ENCODE data around the gene PNPLA7. TPM values are rescaled to one million over a fixed set of nuclear protein-coding genes. Genes with fewer than 3 reads are reported as not detected.
A peak's percentile ranks its signal among the peaks of the same experiment; 100 is the strongest.

Gene PNPLA7
- polyA plus RNA-seq, 6 donors from 2014 or later: 3.0 to 6.5 (median 5.8) TPM

GRCh38 chr9:137437691-137438590 lies 112.3 kb downstream of the PNPLA7 start:
- peaks cover 6 to 11% (median 8%) of the 10 kb centered on the region in 3 donors for H3K27me3 Mint-ChIP-seq
- DNase-seq: no peak
- peaks cover 4 to 6% (median 4%) of the 10 kb centered on the region in 3 donors for H3K4me1 Mint-ChIP-seq
- ATAC-seq (ENCODE audit: low read depth in 2 of 2): no peak
- H3K36me3 Mint-ChIP-seq: peaks cover 4 to 7% of the 10 kb centered on the region in 2 donors
- H3K27ac Mint-ChIP-seq: no peak overlapping the region
- H3K4me3 Mint-ChIP-seq: peak overlapping the region in 1 of 8 donors; percentile 51
- H3K9me3 Mint-ChIP-seq: no peaks in the 10 kb centered on the region

- Mint-ChIP-seq H3K4me3 (no peak overlapping the region), H3K27me3 (peaks cover 3 to 8% (median 5%) of the 10 kb centered on the region in 3 donors), H3K27ac (no peak overlapping the region), H3K4me1 (peaks cover 2 to 3% (median 3%) of the 10 kb centered on the region in 3 donors), H3K9me3 (no peaks in the 10 kb centered on the region), H3K36me3 (peaks cover 2 to 4% of the 10 kb centered on the region in 2 donors)
- DNase-seq: no peak
- ATAC-seq (ENCODE audit: low read depth in 2 of 2): no peak
These were observed 113.2 kb downstream of the PNPLA7 start for GRCh38 chr9:137436761-137437600.

GRCh38 chr9:137435980-137436760 lies 114.0 kb downstream of the PNPLA7 start:
- no peak for DNase-seq
- Mint-ChIP-seq H3K36me3 (no peaks in the 10 kb centered on the region), H3K4me3 (no peak overlapping the region), H3K27ac (peak overlapping the region in 1 of 6 donors; percentile 33), H3K4me1 (no peaks in the 10 kb centered on the region), H3K9me3 (no peaks in the 10 kb centered on the region), H3K27me3 (peaks cover 0 to 7% (median 0%) of the 10 kb centered on the region in 3 donors)
- ATAC-seq (ENCODE audit: low read depth in 2 of 2): no peak

GRCh38 chr9:137435381-137435891 lies 114.8 kb downstream of the PNPLA7 start:
- DNase-seq: no peak
- Mint-ChIP-seq H3K36me3 (no peaks in the 10 kb centered on the region), H3K9me3 (no peaks in the 10 kb centered on the region), H3K27me3 (peaks cover 0 to 10% (median 0%) of the 10 kb centered on the region in 3 donors), H3K4me3 (no peak overlapping the region), H3K27ac (peak overlapping the region in 1 of 6 donors; percentile 71), H3K4me1 (no peaks in the 10 kb centered on the region)
- no peak for ATAC-seq (ENCODE audit: low read depth in 2 of 2)

DNA sequence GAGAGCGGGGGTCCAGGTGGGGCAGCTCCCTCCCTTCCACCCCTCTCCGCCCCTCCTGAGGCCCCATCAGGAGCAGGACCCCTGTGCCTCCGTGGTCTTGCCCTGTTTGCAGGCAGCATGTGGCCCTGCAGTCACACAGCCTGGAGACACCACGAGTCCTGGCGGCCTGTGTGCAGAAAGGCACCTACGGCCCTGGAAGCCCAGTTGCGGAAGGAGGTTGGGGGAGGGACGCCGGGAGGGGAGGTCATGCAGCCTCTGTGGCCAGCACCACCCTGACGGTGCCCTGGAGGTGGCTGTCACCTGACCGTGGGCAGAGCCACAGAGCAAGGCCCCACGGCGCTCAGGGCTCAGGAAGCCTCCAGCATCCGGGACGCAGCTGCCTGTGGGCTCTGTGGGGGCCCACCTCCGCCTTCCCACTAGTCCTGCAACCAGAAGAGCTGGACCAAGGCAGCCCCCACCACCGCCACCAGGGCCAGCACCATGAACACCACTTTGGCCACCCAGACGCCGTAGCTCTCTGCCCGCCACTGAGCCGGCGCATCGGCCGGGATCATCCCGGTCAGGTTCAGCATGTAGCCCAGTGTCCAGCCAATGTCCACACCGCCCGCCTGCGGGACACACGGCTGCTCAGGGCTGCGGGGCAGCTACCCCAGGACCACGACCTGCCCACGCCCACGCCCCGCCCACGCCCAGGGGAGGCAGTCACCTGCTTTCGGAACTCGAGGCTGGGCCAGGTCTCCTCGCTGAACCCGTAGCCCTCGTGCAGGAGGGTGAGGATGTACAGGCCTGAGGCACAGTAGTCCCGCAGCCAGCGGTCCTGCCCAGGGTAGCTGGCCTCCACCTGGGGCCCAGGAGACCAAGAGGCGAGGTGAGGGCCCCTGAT lies 115.5 kb downstream of the PNPLA7 start:
- Mint-ChIP-seq H3K36me3 (no peaks in the 10 kb centered on the region), H3K27ac (peak overlapping the region in 1 of 6 donors; percentile 56), H3K4me3 (no peak overlapping the region), H3K9me3 (no peaks in the 10 kb centered on the region), H3K4me1 (no peaks in the 10 kb centered on the region), H3K27me3 (peaks cover 0 to 10% (median 0%) of the 10 kb centered on the region in 3 donors)
- ATAC-seq (ENCODE audit: low read depth in 2 of 2) (no peak), DNase-seq (no peak)

- no peaks in the 10 kb centered on the region for H3K9me3 Mint-ChIP-seq
- no peak overlapping the region for H3K27ac Mint-ChIP-seq
- H3K36me3 Mint-ChIP-seq: no peaks in the 10 kb centered on the region
- ATAC-seq (ENCODE audit: low read depth in 2 of 2): no peak
- H3K4me3 Mint-ChIP-seq: no peak overlapping the region
- no peak for DNase-seq
- peaks cover 0 to 4% (median 0%) of the 10 kb centered on the region in 3 donors for H3K27me3 Mint-ChIP-seq
- peaks cover 0 to 7% (median 0%) of the 10 kb centered on the region in 3 donors for H3K4me1 Mint-ChIP-seq
These were observed 116.2 kb downstream of the PNPLA7 start for GRCh38 chr9:137433916-137434431.

GRCh38 chr9:137433349-137433915 lies 116.8 kb downstream of the PNPLA7 start:
- DNase-seq: no peak
- H3K9me3 Mint-ChIP-seq: no peaks in the 10 kb centered on the region

GRCh38 chr9:137432687-137433348 lies 117.4 kb downstream of the PNPLA7 start:
- peak overlapping the region in 1 of 6 donors; percentile 47 for H3K27ac Mint-ChIP-seq
- no peak for DNase-seq
- H3K9me3 Mint-ChIP-seq: no peaks in the 10 kb centered on the region
- H3K4me1 Mint-ChIP-seq: peaks cover 2 to 11% (median 3%) of the 10 kb centered on the region in 3 donors
- peaks cover 0 to 4% (median 0%) of the 10 kb centered on the region in 3 donors for H3K27me3 Mint-ChIP-seq
- H3K36me3 Mint-ChIP-seq: no peaks in the 10 kb centered on the region
- no peak overlapping the region for H3K4me3 Mint-ChIP-seq
- ATAC-seq (ENCODE audit: low read depth in 2 of 2): no peak

More at GRCh38 chr9:137433349-137433915, 116.8 kb downstream of the PNPLA7 start:
- Mint-ChIP-seq H3K27ac (no peak overlapping the region), H3K36me3 (no peaks in the 10 kb centered on the region), H3K4me1 (peaks cover 2 to 11% (median 3%) of the 10 kb centered on the region in 3 donors), H3K27me3 (peaks cover 0 to 4% (median 0%) of the 10 kb centered on the region in 3 donors), H3K4me3 (no peak overlapping the region)
- no peak for ATAC-seq (ENCODE audit: low read depth in 2 of 2)

GRCh38 chr9:137431416-137431931 lies 118.7 kb downstream of the PNPLA7 start:
- H3K4me3 Mint-ChIP-seq: no peak overlapping the region
- DNase-seq: no peak

GRCh38 chr9:137430723-137431415 lies 119.3 kb downstream of the PNPLA7 start:
- Mint-ChIP-seq H3K27ac (no peak overlapping the region), H3K4me3 (peak overlapping the region in 1 of 8 donors; percentile 35), H3K27me3 (peaks cover 0 to 4% (median 0%) of the 10 kb centered on the region in 3 donors), H3K4me1 (peaks cover 2 to 11% (median 3%) of the 10 kb centered on the region in 3 donors), H3K9me3 (no peaks in the 10 kb centered on the region), H3K36me3 (no peaks in the 10 kb centered on the region)
- ATAC-seq (ENCODE audit: low read depth in 2 of 2): no peak
- DNase-seq: no peak

More at GRCh38 chr9:137431416-137431931, 118.7 kb downstream of the PNPLA7 start:
- Mint-ChIP-seq H3K9me3 (no peaks in the 10 kb centered on the region), H3K4me1 (peaks cover 2 to 11% (median 3%) of the 10 kb centered on the region in 3 donors), H3K27ac (no peak overlapping the region), H3K36me3 (no peaks in the 10 kb centered on the region), H3K27me3 (peaks cover 0 to 4% (median 0%) of the 10 kb centered on the region in 3 donors)
- no peak for ATAC-seq (ENCODE audit: low read depth in 2 of 2)

Data from naive B cell (primary cell).